Limb (tissue), 2 donors: ENCODE data around the gene MARK3.

Source experiments
- DNase-seq, 2 donors: peaks; one replicate each; pipeline ENCODE4 v3.0.0-alpha.2; 2016; ENCODE audit errors: extremely low spot score in 2 of 2

Gene MARK3

GRCh38 chr14:103433916-103434563 is 48.8 kb downstream of the MARK3 start:
- DNase-seq, result no peak

GRCh38 chr14:103434868-103435442 is 49.7 kb downstream of the MARK3 start:
- peak in 1 of 2 donors; percentile 18 for DNase-seq

DNA sequence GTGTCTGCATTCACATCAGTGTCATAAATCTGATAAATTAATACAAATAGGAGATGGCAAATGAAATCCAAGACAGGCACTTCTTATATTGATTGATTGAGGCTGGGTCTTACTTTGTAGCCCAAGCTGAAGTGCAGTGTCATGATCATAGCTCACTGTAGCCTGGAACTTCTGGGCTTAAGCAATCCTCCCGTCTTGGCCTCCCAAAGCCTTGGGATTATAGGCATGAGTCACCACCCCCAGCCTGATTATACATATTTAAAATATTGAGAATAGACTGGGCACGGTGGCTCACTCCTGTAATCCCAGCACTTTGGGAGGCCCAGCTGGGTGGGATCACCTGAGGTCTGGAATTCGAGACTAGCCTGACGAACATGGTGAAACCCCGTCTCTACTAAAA is 51.3 kb downstream of the MARK3 start:
- DNase-seq, result no peak

DNA sequence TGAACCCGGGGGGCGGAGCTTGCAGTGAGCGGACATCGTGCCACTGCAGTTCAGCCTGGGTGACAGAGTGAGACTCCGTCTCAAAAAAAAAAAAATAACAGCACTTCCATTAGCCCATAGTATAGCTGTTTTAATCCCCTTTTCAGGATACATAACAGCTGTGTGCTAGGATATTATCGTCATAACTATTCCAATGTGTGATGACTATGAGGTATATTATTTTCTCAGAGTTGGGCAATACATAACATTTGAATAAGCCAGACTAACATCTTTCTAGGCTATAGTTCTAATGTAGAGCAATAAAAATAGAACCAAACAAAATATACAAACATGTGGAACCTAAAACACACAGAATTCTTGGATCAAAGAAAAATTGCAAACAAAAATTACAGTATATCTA is 57.1 kb downstream of the MARK3 start:
- DNase-seq, result no peak

DNA sequence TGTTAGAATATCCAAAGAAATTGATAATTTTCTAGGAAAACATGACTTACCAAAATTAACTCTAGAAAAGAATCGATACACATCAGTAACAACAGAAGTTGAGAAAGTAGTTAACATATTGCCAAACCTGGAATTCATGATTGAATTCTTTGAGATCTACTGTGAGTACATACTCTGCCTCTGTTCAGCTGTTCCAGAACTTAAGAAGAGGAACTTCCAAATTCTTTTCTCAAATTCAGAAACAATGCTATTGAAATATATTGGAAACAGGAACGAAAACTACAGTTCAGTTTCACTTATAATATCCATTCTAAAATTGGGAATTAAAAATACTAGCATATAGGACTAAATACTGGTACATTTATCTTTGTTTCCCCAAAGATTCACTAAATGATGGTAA is 57.9 kb downstream of the MARK3 start:
- DNase-seq, result no peak

DNA sequence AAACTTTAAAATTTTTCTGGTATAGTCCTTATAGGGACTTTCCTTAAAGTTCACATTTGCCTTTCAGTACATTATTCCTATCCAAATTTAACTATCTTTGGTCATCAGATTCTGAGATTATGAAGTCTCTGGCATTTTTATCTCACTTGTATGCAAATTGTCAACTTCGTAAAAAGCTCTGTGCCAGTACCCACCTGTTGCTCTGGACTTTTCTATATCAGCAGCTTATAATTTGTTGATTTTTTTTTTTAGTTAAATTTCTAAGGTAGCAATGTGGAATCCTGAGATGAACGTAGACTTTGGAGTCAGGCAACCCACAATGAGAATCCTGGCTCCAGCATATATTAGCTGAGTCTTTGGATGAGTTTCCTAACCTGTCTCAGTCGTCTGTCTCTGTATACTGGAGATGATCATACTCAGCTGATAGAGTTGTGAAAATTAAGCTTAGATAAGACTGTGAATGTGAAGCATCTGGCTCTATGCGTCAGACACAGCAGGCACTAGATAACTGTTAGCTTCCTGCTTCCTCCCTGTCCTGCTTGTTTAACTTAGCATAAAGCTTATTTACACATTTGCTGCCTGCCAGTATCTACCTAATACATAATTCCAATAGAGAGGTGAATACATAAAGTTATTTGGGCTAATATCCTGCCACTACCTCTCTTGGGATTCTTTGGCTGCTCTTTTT is 59.8 kb downstream of the MARK3 start:
- DNase-seq, result no peak

GRCh38 chr14:103445806-103446205 is 60.6 kb downstream of the MARK3 start:
- no peak for DNase-seq

GRCh38 chr14:103448097-103448496 is 62.9 kb downstream of the MARK3 start:
- DNase-seq, result no peak

DNA sequence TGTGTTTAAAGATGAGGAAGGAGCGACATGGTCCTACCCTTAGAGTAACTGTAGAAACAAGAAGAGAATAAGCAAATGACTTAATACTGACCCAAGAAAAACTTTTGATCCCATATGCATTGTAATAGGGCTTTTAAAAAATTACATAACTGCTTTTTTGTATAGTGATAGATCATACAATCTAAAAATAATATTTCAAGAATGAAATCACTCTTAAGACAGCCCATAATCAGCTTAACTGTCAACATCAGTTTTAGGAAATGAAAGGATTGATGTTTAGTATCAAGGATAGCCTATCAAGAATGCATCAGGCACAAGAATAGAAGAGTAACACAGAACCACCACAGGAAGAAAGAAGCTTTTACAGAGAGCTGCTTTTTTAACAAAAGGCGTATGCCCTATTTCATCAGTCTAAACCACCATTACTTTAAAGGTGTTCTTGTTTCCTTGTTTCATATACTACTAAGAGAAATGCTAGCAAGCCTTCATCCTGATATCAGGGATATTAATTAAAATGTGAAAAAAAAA is 64.5 kb downstream of the MARK3 start:
- DNase-seq, result no peak

DNA sequence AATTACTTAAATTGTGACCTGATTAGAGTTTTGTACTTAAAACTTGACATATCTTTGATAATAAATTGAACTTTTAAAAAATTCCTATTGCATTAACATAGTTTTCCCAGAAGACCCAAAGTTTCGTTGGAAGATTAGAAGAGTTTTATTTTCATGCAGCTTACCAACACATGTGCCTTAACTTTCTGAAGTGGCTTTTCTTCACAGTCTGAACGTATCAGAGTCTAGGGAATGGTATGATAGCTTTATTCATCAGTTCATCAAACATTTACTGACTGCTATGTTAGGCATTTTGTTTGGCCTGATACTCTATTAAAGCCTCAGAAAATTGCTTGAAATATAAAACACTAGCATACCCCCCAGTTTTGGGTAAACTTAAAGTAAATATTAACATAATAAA is 65.2 kb downstream of the MARK3 start:
- DNase-seq, result no peak

DNA sequence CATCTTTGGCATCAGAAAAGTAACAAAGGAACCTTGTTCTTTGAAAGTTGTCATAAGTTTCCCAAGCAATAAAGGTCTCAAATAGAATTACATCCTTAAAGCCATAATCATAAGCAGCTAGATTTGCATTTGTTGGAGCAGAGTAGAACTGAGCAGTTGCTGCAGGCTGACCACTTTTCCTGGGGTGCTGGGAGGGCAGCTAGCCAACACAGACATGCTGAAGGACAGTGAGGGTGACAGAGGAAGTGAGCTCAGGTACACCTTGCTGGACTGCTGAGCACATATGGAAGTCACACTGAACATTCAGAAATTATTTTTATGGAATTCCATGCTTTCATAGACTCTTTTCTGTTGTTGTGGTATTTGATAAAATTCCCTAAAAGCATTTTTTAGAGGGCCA is 66.2 kb downstream of the MARK3 start:
- DNase-seq, result no peak

- no peak for DNase-seq
Observed at GRCh38 chr14:103453791-103454190, 68.6 kb downstream of the MARK3 start.

DNA sequence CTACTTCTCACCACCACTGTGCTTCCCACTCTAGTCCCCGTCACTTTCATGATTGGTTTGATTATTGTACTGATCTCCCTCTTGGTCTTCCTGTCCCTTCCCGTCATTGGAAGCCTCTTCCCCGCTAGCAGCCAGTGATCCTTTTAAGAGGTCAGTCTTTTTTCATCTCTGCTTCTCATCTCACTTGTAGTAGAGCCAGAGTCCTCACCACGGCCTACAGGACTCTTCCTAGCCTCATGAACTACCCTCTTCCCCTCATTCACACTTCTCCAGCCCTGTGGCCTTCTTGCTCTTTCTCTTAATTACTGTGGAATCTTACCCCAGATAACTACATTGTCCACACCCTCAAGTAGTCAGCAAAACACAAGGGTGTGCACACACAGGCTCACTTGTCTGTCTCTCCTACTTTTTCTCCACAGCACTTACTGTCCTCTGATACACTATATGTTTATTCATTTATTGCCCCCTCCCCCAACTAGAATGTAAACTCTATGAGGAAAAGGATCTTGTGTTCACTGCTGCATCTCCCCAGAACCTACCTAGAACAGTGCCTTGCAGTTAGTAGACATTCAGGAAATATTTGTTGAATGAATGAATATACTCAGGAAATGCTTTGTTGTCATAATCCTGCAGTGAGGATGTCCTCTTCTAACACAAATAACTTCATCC is 71.1 kb downstream of the MARK3 start:
- DNase-seq, result no peak

GRCh38 chr14:103460415-103460814 is 75.2 kb downstream of the MARK3 start:
- no peak for DNase-seq

DNA sequence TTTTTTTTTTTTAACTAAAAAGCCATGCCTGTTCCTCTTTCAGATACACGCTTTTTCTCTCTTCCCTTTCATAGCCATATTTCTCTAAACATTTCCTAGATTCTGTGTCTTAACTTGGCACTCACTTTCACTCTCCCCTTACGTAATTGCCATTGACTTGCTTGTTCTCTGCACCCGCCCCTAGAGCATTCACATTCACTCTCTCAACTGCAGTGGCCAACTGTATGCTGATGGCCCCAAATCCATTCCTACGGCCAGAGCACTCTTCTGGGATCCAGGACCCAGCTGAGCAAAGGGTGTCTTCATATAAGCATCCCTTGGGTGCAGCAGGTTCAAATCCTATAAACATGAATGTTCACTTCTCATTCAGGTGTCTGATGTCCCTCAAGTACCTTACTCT is 77.9 kb downstream of the MARK3 start:
- DNase-seq, result no peak

- DNase-seq, result no peak
Observed at GRCh38 chr14:103463851-103464250, 78.6 kb downstream of the MARK3 start.

DNA sequence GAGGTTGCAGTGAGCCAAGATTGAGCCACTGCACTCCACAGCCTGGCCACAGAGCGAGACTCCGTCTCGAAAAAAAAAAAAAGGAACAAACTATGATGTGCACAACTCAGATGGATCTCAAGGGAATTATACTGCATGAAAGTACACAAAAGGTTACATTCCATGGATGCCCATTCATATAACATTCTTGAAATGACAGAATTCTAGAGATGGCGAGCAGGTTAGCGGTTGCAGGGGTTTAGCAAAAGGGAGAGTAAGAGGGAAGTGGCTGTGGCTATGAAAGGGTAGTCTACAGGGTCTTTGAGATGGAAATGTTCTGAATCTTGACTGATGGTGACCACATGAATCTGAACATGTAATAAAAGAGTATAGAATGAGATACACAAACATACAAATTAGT is 87.7 kb downstream of the MARK3 start:
- no peak for DNase-seq

DNA sequence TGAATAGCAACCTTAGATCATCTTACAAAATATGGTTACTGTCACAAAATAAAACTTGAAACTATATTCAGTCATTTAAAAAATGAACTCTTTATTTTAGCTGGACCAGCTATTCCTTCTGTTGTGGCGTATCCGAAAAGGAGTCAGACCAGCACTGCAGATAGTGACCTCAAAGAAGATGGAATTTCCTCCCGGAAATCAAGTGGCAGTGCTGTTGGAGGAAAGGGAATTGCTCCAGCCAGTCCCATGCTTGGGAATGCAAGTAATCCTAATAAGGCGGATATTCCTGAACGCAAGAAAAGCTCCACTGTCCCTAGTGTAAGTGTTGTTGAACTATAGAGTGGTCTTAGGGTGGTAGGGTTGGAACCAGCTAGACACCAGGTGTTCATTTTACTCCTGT is 89.7 kb downstream of the MARK3 start:
- no peak for DNase-seq

GRCh38 chr14:103476065-103476464 is 90.8 kb downstream of the MARK3 start:
- no peak for DNase-seq

DNA sequence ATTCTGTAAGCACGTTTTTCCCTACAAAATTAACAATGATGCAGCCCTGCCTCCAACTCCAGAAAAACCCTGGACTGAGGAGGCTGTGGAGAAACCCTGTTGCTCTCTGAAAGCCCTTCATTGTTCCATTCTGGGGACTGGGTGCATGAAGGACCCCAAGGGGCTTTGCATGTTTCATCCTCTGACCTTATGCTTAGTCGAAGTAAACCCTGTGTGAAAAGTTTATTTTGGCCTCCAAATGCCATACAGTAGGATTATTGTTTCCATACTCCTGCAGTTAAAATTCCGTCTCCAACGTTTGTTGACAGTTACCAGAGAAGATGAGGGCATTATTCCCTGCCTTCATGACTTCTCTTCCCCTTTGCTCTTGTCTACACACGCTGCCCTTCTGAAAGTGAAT is 91.4 kb downstream of the MARK3 start:
- no peak for DNase-seq

DNA sequence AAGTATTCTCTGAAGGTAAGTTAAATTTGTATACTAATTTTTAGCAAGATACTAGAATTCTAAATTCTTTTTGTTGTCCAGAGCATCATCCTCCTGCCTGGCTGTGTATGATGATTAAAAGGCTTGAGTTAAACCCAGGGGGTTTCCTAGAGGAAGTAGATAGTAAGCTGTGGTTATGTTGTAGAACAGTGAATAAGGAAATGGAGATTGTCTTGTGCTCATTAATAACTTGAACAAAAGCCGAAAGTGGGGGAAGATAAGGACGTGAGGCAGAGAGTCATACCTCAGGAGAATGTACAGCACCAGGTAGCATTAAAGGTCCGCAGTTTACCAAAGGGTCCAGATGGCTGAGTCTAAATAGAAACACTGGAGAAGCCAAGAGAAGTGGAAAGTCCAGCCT is 95.4 kb downstream of the MARK3 start:
- no peak for DNase-seq

DNA sequence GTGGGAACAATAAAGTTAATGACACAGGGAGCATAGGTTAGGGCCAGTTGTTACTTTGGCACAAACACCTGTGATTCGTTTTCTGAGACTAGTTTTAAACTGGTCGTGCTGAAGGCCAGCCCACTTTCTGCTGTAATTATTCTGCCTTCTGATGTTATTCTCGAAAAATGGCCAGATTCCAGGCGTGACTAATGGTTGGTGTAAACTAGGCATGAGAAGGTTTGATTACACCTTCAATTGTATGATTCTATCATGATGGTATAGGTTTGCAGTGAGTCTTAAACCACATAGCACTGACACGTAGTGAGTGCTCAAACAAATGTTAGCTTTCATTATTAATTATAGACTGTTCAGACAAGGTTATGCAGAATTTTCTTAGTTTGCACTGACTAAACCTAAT is 98.4 kb downstream of the MARK3 start:
- DNase-seq, result no peak
